Stimulated activated CD4-positive, alpha-beta T cell treated with anti-CD3 and anti-CD28 coated beads, Interleukin-4, amount 100 ng/mL, for 4 hours (primary cell): ENCODE results near the gene NMT1.
A peak's percentile ranks its signal among the peaks of the same experiment; 100 is the strongest.

Experiments
- DNase-seq, 2 experiments: peaks; one replicate each; pipeline ENCODE4 v3.0.0-alpha.2; 2020

Gene NMT1

DNA sequence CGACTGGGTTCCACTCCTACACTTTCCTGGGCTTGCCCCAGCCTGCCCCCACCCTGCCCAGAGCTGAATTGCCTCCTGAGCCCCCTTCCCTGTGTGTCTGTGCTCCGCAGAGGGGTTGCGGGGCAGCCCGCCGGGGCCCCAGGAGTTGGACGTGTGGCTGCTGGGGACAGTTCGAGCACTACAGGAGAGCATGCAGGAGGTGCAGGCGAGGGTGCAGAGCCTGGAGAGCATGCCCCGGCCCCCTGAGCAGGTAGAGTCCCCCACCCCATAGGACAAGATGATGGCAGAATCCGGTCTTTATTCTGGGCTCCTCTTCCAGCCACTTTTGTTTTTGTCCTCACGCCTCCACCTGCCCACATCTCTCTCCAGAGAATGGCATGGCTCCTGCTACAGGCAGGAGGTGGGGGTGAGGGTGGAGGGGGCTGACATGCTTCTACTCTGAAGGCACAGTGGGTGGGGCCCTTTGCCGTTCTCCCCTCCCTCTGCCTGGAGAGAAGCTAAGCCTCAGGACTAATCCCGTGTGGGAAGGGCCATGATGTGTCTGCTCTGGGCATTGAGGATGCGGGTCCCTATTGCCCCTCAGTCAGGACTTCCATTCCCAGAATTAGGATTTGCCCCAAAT is 77.9 kb downstream of the NMT1 start:
- DNase-seq = no peak

DNA sequence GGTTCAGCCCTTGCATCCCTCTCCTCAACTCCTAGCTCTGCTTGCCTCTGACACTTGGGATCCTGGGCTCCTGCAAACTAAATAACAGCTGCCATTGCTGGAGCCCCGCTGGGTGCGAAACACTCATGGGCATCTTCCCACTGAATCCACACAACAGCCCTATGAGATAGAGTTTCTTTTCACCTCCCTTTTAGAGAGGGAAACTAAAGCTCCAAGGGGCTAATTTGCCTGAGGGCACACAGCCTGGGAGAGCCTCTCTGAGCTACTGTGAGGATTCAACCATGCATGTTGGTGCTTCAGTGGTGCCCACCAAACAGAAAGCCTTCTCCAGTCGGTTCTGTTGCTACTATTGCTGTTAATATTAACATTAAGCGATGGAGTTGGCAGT is 78.4 kb downstream of the NMT1 start:
- DNase-seq = no peak

GRCh38 chr17:45143094-45143670 is 82.1 kb downstream of the NMT1 start:
- no peak for DNase-seq

GRCh38 chr17:45143767-45144198 is 82.7 kb downstream of the NMT1 start:
- peak in 1 of 2 experiments; percentile 34 for DNase-seq

- no peak for DNase-seq
Measured at GRCh38 chr17:45144199-45145034, 83.3 kb downstream of the NMT1 start.

DNA sequence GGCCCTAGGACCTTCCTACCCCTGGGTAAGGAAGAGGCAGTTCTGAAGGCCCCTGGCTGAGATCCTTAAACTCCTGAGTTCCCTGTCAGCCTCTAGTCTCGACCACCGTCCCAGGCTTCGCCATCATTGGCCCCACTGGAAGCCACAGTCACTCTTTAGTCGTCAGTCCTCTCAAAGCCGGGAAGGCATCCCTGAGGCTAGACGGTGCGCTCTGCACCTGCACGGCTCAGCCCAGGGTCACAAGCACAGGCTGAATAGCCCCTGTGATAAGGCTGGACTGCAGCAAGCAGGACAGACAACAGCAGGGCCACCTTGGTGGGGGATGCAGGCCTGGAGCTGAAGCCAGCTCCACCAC is 83.9 kb downstream of the NMT1 start:
- no peak for DNase-seq

DNA sequence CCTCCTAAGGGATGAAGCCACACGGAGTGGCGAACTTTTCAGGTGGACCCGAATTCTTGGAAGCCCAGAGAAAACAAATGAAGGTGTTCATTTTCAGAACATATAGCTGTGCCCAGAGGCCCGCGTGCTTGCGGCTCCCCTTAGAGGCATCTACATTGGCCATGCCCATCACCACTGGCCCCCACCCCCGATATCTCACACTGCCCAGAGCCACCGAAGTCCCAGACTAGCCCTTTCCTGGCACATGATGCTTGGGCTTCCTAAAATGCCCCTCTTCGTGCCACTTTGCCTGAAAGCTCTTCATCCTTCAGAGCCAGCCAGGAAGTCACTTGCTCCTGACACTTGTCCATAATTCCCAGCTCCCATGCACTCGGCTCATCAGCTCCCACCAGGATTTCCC is 85.0 kb downstream of the NMT1 start:
- no peak for DNase-seq

DNA sequence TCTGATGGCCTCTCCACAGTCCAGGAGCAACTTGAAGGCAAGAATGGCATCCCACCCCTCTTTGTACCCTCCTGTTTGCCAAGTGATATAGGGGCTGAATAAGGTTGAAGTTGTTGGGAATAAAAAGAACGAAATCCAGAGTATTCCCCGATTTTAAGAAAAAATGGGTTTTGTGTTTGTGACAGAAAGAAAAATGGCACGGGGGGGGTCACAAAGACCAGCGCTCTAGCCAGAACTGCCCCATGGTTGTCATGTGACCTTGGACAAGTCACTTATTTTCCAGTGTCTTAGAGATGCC is 85.4 kb downstream of the NMT1 start:
- DNase-seq = no peak

DNA sequence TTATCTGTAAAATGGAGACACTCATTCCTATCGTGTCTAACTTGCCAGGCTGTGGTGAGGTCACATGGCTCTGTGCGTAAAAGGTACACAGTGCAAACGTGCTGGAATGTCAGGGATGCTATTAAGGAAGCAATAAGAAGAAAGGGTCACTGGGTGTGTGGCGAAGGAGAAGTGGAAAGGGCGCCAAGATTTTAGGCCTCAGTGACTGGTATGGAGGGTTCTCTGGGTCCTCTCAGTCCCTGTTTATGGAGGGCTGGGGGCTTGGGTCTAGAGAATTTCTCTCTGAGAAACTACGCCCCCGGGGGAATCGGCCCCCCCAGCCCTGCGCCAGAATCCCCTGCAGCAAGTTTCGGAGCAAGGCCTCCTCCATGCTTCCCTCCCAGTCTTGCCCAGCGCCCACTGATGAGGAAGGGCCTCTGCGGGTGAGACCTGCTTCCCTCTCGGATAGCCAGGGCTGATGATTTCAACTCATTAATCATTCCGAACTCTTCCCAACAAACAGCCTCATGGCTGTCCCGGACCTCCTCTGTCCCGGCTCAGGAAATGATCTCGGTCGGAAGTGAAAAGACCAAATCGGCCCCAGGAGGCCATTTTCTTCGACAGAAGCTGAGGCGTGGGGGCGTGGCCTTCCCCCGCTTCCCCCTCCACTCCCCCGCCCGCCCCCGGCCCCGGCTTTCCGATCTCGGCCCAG is 85.9 kb downstream of the NMT1 start:
- no peak for DNase-seq

GRCh38 chr17:45147581-45148182 is 86.6 kb downstream of the NMT1 start:
- DNase-seq = peak; percentile 73 to 78

- peak; percentile 96 to 99 for DNase-seq
Measured at GRCh38 chr17:45148183-45149036, 87.3 kb downstream of the NMT1 start, which contains the start of gene HEXIM1. TSS of gene HEXIM1 (plus strand) at chr17:45148475. CDS start at chr17:45149191, 716 bp downstream.

GRCh38 chr17:45149037-45149668 is 88.0 kb downstream of the NMT1 start:
- peak; percentile 65 to 71 for DNase-seq

DNA sequence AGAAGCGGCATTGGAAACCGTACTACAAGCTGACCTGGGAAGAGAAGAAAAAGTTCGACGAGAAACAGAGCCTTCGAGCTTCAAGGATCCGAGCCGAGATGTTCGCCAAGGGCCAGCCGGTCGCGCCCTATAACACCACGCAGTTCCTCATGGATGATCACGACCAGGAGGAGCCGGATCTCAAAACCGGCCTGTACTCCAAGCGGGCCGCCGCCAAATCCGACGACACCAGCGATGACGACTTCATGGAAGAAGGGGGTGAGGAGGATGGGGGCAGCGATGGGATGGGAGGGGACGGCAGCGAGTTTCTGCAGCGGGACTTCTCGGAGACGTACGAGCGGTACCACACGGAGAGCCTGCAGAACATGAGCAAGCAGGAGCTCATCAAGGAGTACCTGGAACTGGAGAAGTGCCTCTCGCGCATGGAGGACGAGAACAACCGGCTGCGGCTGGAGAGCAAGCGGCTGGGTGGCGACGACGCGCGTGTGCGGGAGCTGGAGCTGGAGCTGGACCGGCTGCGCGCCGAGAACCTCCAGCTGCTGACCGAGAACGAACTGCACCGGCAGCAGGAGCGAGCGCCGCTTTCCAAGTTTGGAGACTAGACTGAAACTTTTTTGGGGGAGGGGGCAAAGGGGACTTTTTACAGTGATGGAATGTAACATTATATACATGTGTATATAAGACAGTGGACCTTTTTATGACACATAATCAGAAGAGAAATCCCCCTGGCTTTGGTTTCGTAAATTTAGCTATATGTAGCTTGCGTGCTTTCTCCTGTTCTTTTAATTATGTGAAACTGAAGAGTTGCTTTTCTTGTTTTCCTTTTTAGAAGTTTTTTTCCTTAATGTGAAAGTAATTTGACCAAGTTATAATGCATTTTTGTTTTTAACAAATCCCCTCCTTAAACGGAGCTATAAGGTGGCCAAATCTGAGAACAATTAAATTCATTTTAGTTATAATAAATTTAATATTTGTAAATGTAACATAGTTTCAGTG is 88.8 kb downstream of the NMT1 start:
- DNase-seq = no peak

DNA sequence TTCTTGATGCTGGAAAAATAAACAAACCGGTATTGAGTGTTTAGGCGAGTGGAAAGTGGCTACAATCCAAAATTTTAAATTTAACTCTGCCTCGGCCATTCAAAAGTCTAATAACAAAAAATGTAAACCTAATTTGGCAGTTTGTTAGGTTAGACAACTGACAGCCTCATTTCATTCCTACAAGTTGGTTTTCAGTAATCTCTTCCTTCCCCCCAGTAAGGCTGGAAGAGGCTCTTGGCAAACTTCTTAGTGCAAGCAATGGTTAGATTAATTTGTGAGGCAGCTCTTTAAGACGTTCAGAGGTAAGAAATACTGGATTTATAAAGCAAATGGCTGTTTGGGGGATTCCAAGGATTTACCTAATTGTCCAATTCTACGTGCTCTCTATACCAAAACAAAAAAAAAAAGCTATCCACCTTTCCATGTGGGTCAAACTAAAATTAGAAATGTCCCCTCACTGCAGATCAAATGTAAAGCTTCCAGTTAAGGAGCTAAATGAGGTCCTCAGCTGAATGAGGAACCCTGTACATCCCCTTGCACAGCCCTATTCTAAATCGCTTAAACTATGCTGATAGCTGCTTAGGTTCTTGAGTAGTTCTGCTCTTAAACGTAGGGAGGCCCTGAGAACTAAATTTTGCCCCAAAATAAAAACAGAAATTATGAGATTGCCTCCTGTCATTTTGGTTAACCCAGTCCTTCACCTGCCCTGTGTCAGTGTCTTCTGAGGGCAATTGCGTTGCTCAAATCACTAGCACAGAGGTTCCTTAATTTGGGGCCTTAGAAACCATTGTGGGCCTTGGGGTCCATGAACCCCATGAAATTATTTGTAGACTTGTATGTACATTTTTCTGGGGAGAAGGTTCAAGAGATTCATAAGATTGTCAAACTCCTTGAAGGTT is 90.0 kb downstream of the NMT1 start:
- no peak for DNase-seq

DNA sequence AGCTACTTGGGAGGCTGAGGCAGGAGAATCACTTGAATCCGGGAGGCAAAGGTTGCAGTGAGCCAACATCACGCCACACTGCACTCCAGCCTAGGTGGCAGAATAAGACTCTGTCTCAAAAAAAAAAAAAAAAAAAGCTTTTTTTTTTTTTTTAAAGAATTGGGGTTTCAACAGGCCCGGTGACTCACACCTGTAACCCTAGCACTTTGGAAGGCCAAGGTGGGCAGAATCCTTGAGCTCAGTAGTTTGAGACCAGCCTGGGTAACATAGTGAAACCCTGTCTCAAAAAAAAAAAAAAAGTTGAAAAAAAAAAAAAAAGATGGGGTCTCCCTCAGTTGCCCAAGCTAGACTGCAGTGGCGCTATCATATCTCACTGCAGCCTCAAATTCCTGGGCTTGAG is 93.9 kb downstream of the NMT1 start:
- DNase-seq = no peak

DNA sequence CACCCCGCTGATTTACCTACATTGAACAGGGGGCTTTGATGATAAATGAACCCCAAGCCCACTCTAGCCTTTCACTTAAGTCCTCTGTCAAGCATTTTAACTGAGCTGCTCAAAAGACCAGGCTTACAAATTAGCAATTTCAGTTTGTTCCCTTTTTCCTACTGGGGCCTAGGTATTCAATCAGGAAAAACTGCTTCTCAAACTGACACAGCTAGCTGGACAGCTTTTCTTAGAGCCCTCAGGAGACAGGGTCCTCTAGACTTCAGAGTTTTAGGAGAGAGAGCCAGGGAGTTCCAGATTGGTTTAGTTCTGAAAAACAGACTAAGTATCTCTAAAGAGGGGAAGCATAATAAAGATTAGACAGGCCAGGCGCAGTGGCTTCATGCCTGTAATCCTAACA is 94.4 kb downstream of the NMT1 start:
- no peak for DNase-seq

DNA sequence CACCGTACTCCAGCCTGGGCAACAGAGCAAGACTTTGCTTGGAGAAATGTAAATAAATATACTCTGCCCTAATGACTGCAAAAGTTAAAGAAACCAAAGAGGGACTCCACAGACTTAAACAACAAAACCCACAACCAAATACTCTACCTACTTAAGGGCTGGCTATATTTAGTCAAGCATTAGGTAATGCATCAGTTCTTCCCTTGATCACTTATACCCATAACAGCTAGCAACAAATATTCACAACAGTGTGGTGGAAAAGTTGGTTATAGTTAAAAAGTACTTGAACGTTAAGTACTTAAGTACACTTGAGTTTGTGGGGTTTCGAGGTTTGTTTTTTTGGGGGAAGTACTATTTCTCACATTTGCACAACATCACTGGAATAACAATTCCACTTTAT is 95.1 kb downstream of the NMT1 start:
- DNase-seq = no peak
